HG02623 (cell line): ENCODE results near the gene HPS6.

Experiments
- ATAC-seq: cut with Tn5 transposase; IDR thresholded peaks from one replicate; pipeline ENCODE4 v1.9.1; 2021; ENCODE audit warnings: moderate library complexity; ENCODE audit not compliant: unreplicated experiment

HPS6 gene

DNA sequence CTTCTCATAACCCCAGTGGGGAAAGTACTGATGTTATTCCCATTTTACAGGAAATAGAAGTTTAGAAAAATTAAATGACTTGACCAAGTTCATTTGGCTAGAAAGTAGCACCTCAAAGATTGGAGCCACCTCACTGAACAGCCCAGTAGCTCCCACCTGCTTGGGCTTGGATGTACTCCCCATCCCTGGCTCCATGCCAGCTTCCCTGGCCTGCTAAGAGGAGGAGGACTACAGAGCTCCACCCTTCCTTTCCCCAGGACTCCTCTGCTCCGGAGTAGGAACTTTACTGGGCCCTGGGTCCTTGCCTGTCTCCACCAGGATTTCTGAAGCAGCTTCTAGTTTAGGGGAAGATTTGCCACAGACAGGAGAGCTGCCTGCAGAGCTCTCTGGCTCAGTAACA lies 3.1 kb downstream of the HPS6 start:
- no peak for ATAC-seq

DNA sequence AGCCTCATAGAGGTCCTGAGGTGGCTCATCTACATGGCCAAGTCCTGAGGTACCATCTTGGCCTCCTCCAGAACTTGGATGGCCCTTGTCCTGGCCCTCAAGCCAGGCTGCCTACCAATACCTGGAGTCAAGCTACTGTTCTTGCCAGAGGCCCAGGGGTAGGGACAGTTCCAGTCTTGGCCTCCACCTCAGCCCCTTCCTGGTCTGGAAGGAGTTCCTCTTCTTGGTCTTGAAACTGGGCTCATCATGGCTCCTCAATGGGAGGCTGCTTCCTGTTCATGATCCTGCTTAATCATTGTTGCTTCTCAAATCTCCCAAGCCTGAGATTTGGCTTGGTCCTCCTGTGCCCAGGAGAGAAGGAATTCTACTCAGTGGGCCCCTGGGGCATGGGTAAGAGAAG lies 3.9 kb downstream of the HPS6 start:
- no peak for ATAC-seq

DNA sequence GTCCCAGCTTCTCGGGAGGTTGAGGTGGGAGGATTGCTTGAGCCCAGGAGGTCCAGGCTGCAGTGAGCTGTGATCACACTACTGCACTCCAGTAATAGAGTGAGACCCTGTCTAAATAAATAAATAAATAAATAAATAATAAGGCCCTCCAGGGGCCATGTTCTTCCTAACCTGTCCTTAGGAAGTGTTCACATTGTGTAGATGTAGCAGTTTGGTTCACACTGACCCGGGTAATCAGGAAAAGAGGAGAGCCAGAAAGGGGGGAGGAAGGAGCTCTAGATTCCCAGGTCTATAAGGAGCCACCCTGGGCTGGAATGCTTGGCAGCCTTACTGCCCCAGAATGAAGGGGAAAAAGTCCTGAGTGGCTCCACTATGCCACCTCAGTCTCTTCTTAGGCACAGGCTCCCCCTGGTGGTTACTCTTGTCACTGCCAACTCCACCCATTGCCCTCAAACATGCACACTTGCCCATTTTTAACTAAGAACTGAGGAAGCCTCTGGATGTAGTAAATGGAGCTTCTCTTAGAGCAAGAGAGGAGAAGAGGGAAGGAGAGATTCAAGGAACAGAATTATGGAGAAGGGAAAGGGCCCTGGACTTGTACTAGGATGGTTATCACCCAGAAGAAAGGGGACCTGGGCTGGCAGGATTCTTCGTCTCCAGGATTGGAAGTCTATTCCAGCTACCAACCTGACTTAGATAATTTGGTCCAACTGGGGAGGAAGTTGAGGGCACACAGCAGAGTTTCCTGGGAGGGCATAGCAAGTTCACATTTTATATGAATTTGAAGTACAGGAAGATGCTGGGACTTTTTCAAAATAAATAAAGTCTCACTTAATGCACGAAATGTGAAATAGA lies 7.8 kb downstream of the HPS6 start:
- ATAC-seq = no peak

DNA sequence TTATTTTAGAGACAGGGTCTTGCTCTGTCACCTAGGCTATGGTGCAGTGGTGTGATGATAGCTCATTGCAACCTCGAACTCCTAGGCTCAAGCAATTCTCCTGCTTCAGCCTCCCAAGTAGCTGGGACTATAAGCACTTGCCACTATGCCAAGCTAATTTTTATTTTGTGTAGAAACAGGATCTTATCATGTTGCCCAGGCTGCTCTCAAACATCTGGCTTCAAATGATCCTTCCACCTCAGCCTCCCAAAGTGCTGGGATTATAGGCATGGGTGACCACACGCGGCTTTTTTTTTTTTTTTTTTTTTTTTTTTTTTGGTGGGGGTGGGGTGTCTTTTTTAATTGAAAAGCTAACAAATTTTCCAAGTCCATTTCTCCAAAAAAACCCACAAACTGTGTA lies 18.4 kb downstream of the HPS6 start:
- no peak for ATAC-seq

DNA sequence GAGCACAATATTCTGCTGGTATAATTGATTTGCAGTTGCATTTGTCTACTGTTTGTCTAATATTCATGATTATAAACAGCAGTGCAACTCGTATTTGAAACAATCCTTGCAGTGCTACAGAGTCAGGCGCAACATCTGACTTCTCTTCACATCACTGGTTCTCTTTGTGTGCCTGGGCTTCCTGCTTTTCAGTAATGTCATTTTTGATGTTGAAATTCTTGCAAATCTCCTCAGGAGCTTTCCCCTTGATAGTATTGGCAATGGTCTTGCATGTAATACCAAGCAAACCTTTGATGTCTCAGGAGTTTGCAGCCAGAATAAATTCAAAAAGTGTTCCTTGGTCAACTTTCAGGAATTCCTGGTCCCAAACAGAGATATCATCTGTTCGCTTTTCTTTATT lies 20.2 kb downstream of the HPS6 start:
- ATAC-seq = no peak

DNA sequence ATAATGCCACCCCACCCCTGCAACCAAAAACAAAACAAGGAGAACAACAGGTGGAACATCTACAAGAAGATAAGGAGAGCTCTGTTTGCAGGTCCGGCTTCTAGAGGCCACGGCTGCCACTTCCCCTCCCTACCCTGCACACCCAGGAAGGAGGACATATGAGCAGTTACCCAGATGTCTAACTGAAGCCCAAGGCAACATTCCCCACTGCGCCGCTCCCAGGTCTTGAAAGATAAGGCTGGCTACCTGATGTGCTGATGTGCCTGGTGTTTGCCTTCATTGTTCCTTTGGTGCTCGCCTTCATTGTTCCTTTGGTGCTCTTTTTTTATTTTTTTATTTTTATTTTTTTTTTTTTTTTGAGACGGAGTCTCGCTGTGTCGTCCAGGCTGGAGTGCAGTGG lies 21.0 kb downstream of the HPS6 start:
- no peak for ATAC-seq

DNA sequence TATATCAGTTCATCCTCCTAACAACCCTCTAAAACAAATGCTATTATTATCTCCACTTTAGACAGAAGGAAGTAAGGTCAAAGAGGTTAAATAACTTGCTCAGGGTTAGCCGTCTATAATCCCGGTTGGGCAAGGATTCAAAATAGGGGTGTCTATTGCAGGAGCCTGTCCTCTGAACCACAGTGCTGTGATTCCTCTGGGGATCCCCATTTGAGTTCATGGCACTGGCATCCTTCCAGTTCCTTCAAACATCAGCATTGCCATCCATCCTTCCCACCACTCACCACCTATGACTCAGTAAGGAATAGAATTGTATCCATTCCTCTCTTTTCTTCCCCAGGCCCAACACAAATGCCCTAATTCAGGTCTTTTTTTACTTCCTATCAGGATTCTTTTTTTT lies 25.6 kb downstream of the HPS6 start:
- ATAC-seq = no peak

DNA sequence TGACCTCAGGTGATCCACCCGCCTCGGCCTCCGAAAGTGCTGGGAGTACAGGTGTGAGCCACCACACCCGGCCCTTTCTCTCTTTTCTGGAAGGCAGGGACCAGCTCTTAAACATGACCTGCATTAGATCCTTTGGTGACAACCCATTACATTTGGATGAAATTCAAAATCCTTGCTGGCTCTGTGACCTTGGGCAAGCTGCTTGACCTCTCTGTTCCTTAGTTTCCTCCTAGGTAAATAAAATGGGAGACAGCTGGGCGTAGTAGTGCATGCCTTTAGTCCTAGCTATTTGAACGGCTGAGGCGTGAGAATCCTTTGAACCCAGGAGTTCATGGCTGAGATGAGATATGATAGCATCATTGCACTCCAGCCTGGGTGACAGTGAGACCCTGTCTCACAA lies 31.3 kb downstream of the HPS6 start:
- no peak for ATAC-seq

DNA sequence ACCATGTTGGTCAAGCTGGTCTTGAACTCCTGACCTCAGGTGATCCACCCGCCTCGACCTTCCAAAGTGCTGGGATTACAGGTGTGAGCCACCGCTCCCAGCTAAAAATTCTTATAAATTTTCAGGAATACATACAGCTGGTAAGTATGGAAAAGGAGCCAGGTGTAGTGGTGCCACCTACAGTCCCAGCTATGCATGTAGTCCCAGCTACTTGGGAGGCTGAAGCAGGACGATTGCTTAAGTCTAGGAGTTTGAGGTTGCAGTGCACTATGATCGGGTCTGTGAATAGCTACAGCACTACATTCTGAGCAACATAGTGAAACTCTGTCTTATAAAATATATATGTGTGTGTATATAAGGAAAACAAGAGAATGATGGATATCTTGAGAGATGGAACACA lies 36.0 kb downstream of the HPS6 start:
- ATAC-seq = no peak

DNA sequence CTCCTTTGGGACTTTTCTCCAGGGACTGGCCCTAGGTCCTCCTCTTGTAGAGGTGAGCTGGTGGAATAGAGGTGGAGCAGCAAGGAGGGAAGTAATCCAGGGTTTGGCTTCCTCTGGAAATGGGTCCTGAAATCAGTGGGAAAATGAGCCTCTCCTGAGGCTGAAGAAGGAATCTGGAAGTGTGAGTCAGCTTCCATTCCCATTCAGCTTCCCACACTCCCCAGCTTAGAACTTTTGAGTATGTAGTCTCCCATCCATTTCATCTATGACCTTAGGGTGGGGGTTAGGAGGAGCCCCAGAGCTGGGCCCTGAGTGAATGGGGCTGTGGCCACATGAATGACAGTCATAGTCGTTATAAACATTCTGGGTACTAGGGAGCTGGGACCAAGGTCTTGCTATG lies 37.3 kb downstream of the HPS6 start:
- ATAC-seq = no peak

DNA sequence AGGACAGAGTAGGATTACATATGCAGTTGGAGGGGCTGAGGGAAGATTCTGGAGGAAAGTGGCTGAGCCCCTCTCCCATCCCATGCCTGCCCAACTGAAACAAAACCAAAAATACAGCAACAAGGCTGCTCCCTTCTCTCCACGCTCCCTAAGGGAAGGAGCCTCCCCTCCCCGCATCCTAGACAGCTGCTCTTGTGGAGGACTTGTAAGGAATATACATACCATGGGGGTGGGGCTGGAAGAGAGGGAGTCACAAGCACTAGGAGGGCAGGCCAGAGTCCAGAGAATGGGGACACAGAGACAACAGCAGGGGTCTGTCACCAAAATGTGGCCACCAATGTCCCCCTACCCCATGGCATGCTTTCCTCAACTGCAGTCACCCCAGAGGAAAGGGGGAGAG lies 41.8 kb downstream of the HPS6 start:
- no peak for ATAC-seq

DNA sequence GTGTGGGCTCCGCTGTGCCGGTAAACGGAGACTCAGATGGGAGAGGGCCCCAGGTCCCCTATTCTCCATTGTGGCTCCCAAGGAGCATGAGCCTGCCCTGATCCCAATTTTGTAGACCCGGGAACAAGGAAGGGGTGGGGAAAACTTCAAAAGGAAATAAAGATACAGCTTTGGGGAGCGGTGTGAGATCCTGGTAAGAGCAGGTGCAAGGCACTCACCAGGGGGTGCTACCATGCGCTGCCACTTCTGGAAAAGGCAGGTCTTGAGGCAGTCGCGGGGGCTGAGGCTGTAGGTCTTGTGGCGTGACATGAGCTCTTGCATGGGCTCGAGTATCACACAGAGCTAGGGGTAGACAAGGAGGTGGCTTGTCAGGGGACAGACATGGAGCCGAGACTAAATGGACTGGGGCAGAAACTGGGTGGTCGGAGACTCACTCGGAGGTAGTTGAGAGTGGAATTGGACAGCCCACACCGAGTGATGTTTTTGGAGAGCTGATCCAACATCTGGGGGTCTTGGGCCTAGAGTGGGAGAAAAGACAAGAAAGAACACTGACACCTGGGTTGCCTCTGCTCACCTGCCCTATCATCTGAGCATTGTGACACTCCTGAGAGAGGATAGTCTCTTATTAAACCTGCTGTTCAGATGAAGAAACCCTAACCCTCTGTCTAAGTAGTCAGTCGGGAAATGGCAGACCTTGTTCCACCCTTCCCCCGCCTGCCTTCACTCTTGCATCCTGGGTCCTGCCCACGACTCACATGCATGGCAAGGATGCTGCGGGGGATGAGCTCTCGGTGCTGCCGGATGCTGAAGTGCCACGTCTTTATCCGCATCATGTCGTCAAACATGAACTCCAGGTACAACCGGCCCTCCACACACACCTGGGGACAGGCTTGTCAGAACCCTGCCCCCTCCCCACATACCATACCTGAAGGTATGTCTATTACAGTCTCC lies 44.3 kb downstream of the HPS6 start:
- ATAC-seq = no peak

DNA sequence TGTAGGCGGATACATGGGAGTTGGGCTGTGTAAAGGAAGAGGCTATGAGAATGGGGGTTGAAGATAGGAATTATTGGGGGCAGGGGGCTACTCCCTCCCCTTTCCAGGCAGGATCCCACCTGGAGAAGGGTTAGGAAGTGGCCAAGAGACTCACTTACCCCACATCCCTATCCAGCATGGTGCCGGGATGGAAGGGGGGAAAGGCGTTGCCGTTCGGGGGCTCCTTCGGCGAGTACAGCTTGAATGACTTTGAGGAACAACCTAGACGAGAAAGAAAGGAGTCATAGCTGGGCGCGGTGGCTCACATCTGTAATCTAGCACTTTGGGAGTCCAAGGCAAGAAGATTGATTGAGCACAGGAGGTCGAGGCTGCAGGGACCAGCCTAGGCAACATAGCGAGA lies 46.1 kb downstream of the HPS6 start:
- ATAC-seq = no peak

DNA sequence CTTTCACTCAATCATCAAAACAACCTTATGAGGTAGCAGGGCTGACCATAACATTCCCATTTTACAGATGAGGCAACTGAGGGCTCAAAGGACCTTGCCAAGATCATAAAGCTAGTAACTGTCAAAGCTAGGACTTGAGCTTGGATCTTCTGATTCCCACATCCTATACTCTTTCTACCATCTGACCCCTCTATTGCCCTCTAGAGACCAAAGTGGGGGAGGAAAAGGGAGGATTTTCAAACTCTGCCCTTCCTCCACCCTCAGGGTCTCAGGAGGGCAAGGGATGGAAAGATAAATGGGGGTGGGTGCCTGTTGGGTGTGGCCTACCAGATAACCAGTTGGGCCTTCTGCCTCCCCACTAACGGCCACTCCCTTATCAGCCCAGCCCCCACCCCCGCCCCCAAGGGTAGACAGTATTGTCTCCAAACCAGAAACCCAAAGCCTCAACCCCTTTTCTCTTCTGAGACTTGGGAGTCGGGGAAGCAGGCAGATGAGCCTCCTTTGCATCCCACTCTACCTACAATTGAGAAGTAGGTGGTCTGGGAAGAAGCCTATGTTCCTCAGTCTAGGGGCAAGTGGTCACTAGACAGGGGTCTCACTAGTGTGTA lies 47.2 kb downstream of the HPS6 start:
- ATAC-seq = no peak

DNA sequence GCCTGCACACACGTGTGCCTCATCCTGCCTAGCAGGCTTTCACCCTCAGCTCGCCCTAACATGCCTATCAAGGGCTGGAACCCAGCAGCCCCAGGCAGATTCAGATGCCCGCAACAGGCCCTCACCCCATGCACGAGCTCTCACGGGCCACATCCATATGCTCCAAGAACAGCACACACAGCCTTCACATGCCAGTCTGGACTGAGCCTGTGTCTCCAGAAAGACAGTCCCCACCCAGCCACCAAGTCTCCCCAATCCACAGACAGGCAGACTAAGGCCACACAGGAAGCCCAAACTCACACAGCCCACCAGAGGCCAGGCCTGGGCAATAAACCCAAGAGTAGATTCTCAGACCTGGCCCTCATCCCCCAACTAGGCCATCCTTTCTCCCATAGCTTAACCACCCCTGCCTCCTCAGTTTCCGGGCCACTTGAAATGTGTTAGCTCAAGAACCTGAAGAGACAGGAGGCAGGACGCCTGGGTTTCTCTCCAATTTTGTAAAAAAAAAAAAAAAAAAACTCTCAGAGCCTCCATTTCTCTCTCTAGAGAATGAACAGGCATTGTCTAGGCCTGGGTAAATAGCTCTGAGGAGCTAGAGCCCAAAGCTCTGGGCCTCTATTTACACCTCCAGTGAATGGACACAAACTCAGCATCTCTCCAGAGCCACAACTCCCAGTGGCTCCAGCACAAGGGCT lies 48.3 kb downstream of the HPS6 start:
- ATAC-seq = no peak

DNA sequence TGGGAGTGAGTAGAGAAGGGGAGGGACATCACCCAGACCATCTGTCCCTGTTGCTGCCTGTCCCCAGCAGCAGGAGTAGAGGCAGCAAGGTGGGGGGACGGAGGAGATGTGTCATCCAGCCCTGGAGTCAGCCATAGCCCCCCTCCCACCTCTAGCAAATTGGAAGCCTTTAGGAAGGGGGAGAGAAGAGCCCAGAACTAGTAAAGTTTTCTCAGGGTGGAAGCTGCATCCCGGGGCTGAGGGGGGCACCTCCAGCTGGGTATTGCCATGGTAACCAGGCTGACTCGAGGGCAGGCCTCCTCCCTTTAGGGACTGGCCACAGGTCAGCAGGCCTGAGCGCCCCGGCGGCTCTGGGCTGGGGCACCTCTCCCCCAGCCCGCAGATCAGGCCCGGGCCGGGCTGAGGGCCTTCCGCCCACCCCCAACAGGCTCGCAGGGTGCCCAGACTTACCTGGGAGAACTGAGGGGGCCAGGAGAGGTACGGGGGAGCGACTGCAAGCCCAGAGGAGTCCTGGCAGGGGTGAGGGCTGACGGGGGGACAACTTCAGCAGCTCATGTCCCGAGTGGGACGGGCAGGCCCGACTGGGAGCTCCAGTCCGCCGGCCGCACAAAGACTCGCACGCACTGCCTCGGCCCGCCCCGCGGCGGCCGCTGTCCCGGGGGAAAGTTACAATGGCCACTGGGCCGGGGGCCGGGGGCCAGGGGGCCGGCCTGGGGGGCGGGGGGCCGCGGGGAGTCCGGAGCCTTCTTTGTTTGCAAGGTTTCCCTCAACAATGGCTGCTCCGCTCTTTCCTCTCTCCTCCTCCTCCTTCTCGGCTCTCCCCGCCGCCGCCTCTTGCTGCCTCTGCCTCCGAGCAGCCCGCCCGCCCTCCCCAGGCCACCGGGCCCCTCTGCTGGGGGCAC lies 49.1 kb downstream of the HPS6 start:
- peak; percentile 8 for ATAC-seq

DNA sequence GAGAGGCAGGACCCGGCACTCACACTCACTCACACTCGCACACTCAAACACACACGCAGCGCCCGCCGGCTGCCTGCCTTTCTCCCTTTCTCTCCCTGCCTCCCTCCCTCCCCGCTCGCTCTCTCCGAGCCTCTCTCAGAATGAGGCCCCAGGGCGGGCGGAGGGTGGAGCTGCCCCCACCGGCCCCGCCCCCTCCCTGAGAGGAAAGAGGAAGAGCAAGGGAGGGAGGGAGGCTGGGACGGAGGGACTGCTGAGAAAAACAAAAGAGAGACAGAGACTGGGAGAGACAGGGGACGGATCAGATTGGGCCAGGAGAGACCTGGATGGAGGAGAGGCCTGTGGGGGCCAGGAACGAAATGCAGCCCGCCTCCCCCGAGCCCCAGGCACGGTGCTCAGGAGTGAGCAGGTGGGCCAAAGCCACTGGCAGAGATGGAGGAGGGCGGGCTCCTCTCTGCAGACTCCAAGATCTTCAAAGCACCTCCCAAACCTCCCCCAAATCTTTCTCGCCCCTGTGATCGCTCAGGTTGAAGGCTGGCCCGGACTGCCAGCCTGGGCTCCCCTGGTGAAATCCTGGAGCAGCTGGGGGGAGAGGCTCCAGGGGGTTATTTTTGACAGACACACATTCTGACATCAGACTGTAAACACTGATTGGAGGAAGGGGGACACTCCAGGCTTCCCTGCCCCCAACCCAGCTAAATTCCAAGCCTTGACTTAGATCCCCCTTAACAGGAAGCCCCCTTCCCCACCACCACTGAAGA lies 49.9 kb downstream of the HPS6 start:
- ATAC-seq = peak; percentile 71

DNA sequence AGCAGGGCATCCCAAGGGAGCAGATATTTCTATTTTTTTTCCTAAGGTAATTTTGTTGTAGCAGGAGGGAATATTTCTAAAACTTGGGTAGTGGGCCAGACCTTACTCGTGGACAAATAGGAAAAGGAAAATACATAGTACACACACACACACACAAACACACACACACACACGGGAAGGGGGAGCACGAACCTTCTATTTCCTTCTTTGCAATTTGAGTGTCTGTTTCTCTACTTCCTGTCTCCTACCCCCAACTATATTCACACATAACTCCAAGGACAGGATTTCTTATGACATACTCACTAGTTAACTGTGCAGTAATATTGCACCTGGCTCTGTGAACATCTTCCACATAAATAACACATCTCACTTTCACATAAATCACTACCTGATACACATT lies 50.6 kb downstream of the HPS6 start:
- no peak for ATAC-seq

DNA sequence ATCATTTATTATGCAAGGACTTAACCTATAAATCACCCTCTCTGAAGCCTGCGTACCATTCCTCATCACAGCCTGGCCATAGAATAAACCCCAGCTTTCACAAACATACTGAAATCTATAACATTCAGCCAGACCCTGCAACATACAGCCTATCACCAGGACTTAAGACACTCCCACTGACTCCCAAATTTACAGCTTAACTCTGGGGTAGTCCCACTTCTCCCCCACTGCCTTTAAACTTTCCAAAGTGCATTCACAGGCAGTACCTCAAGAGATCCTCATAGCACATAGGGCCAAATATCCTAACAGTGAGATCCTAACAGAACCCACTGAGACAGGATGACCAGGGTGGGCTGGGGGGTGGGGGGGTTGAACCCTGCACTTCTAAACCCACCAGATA lies 51.5 kb downstream of the HPS6 start:
- ATAC-seq = no peak
